LNCAP (cell line): ENCODE measurements around the gene MAMLD1.

Source experiments
- TF ChIP-seq, protein P1 (sequence below): fragments of 450-650 bp; IDR thresholded peaks from 2 replicates; pipeline ENCODE4 v1.5.1; 2017; ENCODE audit warnings: mild to moderate bottlenecking

MAMLD1 gene

DNA sequence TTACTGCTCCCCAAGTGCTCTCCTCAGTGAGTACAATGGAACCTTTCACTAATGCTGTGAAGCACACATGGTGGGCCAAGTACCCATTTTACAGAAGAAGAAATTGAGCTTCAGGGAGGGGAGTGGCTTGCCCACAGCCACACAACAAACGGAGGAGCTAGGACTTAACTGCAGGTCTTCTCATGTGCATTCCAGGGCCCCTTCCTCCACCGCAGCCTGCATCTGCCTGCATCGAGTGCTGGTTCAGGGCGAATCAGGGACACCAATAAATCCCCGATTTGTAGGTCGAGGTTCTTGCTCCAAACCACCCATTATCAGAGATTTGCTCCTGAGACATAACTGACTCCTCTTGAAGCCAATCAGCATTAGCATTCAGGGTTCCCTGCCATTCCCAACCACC is 100.9 kb downstream of the MAMLD1 start:
- TF ChIP-seq, protein P1, sequence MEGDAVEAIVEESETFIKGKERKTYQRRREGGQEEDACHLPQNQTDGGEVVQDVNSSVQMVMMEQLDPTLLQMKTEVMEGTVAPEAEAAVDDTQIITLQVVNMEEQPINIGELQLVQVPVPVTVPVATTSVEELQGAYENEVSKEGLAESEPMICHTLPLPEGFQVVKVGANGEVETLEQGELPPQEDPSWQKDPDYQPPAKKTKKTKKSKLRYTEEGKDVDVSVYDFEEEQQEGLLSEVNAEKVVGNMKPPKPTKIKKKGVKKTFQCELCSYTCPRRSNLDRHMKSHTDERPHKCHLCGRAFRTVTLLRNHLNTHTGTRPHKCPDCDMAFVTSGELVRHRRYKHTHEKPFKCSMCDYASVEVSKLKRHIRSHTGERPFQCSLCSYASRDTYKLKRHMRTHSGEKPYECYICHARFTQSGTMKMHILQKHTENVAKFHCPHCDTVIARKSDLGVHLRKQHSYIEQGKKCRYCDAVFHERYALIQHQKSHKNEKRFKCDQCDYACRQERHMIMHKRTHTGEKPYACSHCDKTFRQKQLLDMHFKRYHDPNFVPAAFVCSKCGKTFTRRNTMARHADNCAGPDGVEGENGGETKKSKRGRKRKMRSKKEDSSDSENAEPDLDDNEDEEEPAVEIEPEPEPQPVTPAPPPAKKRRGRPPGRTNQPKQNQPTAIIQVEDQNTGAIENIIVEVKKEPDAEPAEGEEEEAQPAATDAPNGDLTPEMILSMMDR: no peak

- TF ChIP-seq, protein P1: no peak
Observed at GRCh38 chrX:150465326-150465725, 102.2 kb downstream of the MAMLD1 start.

- TF ChIP-seq, protein P1: no peak
Observed at GRCh38 chrX:150465881-150466775, 103.0 kb downstream of the MAMLD1 start.

- TF ChIP-seq, protein P1: no peak
Observed at GRCh38 chrX:150472306-150472705, 109.2 kb downstream of the MAMLD1 start.

- TF ChIP-seq, protein P1: no peak
Observed at GRCh38 chrX:150473371-150473770, 110.3 kb downstream of the MAMLD1 start.

DNA sequence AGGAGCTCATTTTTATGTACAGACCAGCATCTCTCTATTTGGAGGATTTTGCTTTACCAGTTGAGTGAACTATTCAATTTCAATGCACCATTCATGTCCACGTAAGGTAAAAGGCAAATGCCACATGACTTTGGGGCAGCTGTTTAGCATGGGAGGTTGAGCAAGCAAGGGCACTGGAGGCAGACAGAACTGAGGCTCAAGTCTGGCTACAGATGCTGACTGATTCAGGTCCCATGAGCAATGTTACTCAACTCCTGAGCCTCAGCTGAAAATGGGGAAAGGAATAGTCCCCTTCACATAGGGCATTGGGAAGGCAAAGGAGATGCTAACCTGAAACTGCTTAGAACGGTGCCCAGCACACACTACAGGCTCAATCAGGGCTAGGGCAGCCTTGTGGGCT is 112.3 kb downstream of the MAMLD1 start:
- TF ChIP-seq, protein P1: no peak

DNA sequence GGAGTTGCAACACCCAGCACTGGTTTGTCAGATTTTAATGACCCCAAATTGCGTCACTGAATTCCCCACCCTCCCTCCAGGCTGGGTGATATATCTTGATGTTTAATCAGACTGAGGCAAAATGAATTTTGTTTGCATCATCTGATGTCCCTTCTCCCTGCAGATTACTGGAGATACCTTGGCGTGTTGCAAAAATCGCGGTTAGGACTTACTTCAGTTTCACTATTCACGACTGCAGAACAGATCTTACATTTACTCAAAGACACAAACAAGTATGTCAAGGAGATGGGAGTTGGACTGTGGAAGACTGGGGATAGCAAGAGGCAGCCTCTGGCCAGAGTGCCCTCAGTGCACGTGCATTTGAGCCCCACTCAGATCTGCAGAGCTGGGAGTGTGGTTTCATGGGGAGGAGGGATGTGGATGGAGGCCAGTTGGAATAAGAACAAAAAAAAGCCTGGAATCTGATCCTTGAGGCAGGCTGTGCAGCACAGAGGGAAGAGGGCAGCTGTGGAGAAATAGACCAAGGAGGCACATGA is 113.1 kb downstream of the MAMLD1 start:
- TF ChIP-seq, protein P1: no peak
